T-helper 1 cell treated with Interleukin-12 subunit alpha and Interleukin-12 subunit beta and Interleukin-4 antibody, amounts not matched to agents 30 ng/mL and 1 ng/mL, for 36 hours (primary cell): ENCODE measurements around the gene SDHA. TPM values are rescaled to one million over a fixed set of nuclear protein-coding genes. Genes with fewer than 3 reads are reported as not detected.

Experiments used
- intact Hi-C: fragments of 100-400 bp; cut with micrococcal nuclease; formaldehyde crosslinking; loops from one replicate; pipeline ENCODE4 v1.15.1; 2024
- total RNA-seq: library from RNA; stranded (reverse); gene quantifications from 2 replicates; pipeline ENCODE4 v1.2.3, GENCODE V29; 2022

Gene SDHA
- total RNA-seq: 133 and 144 TPM in 2 replicates

- intact Hi-C loops: loop anchor here (1.0 to 5.0 kb wide), 7 partner anchors 29 to 1575 kb away; partner anchors contain the start of genes CEP72 and EXOC3
Observed at GRCh38 chr5:217494-218456, at the start of gene SDHA, which contains the start of gene CCDC127. SDHA (plus strand) TSS chr5:218320; CDS start chr5:218356, 36 bp downstream. CCDC127 (minus strand) TSS chr5:218153; CDS start chr5:216849, 1,304 bp downstream.

- intact Hi-C loops: no loop called here
Observed at GRCh38 chr5:169071-169727, 48.9 kb upstream of the SDHA start.

GRCh38 chr5:169728-170094 lies 48.4 kb upstream of the SDHA start:
- intact Hi-C loops: no loop called here

- intact Hi-C loops: no loop called here
Observed at GRCh38 chr5:170971-171800, 46.9 kb upstream of the SDHA start.

- intact Hi-C loops: no loop called here
Observed at GRCh38 chr5:171801-172331, 46.3 kb upstream of the SDHA start.

GRCh38 chr5:172421-172820 lies 45.7 kb upstream of the SDHA start:
- intact Hi-C loops: no loop called here

GRCh38 chr5:172841-173251 lies 45.3 kb upstream of the SDHA start:
- intact Hi-C loops: no loop called here

GRCh38 chr5:173392-174290 lies 44.5 kb upstream of the SDHA start:
- intact Hi-C loops: no loop called here

- intact Hi-C loops: no loop called here
Observed at GRCh38 chr5:174291-174600, 43.9 kb upstream of the SDHA start.

- intact Hi-C loops: no loop called here
Observed at GRCh38 chr5:174876-175465, 43.1 kb upstream of the SDHA start.

- intact Hi-C loops: no loop called here
Observed at GRCh38 chr5:176296-176823, 41.8 kb upstream of the SDHA start.

- intact Hi-C loops: no loop called here
Observed at GRCh38 chr5:178110-178509, 40.0 kb upstream of the SDHA start.

GRCh38 chr5:179401-179800 lies 38.7 kb upstream of the SDHA start:
- intact Hi-C loops: no loop called here

GRCh38 chr5:180286-180918 lies 37.7 kb upstream of the SDHA start:
- intact Hi-C loops: no loop called here

GRCh38 chr5:181160-181559 lies 37.0 kb upstream of the SDHA start:
- intact Hi-C loops: no loop called here

GRCh38 chr5:181566-181965 lies 36.6 kb upstream of the SDHA start:
- intact Hi-C loops: no loop called here

- intact Hi-C loops: no loop called here
Observed at GRCh38 chr5:182126-182525, 36.0 kb upstream of the SDHA start.

- intact Hi-C loops: no loop called here
Observed at GRCh38 chr5:184471-184870, 33.6 kb upstream of the SDHA start.
